Putamen (tissue), 1 donor: ENCODE measurements around the gene HNRNPR.
"Not testable (repeated sequence)": the region's sequence is repeated elsewhere in the genome, so short reads cannot be mapped to it uniquely, and the experiment has no call there.

Experiments
- DNase-seq: peaks from one replicate; pipeline ENCODE4 v3.0.0-alpha.2; 2016; ENCODE audit warnings: low spot score

The HNRNPR gene

GRCh38 chr1:23344111-23344986, at the start of gene HNRNPR:
Gene HNRNPR (minus strand): TSS chr1:23344284. CDS start chr1:23341008, 3,276 bp downstream.
- DNase-seq = peak; percentile 100

GRCh38 chr1:23393706-23394105, 49.6 kb upstream of the HNRNPR start:
- DNase-seq = no peak

GRCh38 chr1:23392125-23392855, 48.2 kb upstream of the HNRNPR start:
- no peak for DNase-seq

GRCh38 chr1:23389837-23390321, 45.8 kb upstream of the HNRNPR start:
- DNase-seq = no peak

GRCh38 chr1:23387494-23387893, 43.4 kb upstream of the HNRNPR start:
- no peak for DNase-seq

GRCh38 chr1:23385119-23385621, 41.1 kb upstream of the HNRNPR start:
- no peak for DNase-seq

GRCh38 chr1:23384312-23385058, 40.4 kb upstream of the HNRNPR start:
- no peak for DNase-seq

- DNase-seq = no peak
Observed at GRCh38 chr1:23383577-23384311, 39.7 kb upstream of the HNRNPR start.

- no peak for DNase-seq
Observed at GRCh38 chr1:23381233-23381885, 37.3 kb upstream of the HNRNPR start.

GRCh38 chr1:23380719-23381118, 36.6 kb upstream of the HNRNPR start:
- no peak for DNase-seq

- DNase-seq = not testable (repeated sequence)
Observed at GRCh38 chr1:23380236-23380635, 36.2 kb upstream of the HNRNPR start.

- no peak for DNase-seq
Observed at GRCh38 chr1:23376890-23377811, 33.1 kb upstream of the HNRNPR start.

GRCh38 chr1:23374079-23374735, 30.1 kb upstream of the HNRNPR start:
- DNase-seq = not testable (repeated sequence)

GRCh38 chr1:23371987-23372880, 28.1 kb upstream of the HNRNPR start:
- DNase-seq = no peak

- DNase-seq = no peak
Observed at GRCh38 chr1:23370709-23371584, 26.9 kb upstream of the HNRNPR start.

- no peak for DNase-seq
Observed at GRCh38 chr1:23370330-23370708, 26.2 kb upstream of the HNRNPR start.
